ENCODE data around the gene NEURL3.

DNA sequence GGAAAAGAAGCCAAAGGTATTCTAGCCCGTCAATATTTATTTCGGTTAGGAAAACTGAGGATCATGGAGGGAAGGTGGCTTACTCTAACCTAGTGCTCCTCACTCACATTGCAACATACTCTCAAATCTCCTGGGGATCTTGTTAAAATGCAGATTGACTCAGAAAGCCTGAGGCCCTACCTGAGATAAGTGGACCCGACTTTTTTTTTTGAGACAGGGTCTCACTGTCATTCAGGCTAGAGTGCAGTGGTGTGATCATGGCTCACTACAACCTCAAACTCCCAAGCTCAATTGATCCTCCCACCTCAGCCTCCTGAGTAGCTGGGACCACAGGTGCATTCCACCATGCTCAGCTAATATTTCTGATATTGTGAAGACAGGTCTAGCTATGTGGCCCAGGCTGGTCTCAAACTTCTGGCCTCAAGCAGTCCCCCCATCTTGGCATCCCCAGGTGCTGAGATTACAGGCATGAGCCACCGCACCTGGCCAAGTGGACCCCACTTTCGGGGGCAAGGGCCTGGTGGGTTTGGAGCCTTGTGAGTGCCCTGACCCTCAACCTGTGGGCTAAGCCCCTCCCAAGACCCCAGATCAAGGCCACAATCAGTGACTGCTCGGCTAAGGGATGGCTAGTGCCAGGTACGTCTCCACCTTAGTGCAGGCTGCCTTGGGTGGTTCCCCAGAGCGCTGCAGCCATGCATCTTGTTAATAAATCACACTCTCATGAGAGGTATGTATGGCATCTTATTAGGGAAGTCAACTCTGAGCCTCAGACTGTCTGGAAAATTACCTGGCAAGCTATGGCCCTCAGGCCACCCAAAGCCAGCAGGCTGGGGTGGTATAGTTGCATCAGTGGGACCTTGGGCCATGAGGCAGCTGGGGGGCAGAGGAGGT lies 1.1 kb upstream of the NEURL3 start:
- TF ChIP-seq CTCF (IDR thresholded peaks at IDR 0.05), result no peak
- TF ChIP-seq EZH2 (IDR thresholded peaks at IDR 0.05), result no peak
- TF ChIP-seq EZH2phosphoT487 (IDR thresholded peaks at IDR 0.05), result no peak
